GM12865 (cell line): Measurements from ENCODE around the gene RRP8.

Experiments
- DNase-seq: peaks from one replicate; pipeline ENCODE4 v3.0.0; 2010; ENCODE audit warnings: low read depth
- H3K4me3 ChIP-seq: 2 replicates; pipeline ENCODE4 v1.5.1; 2011; ENCODE audit warnings: mild to moderate bottlenecking, low read depth, low read length, control low read depth
- TF ChIP-seq, protein P1 (sequence below): IDR thresholded peaks from 2 replicates; pipeline ENCODE4 v1.5.1; 2011; ENCODE audit warnings: low read length, control low read depth, low read depth, inconsistent platforms; ENCODE audit not compliant: insufficient read depth; ENCODE audit errors: missing control alignments

Gene RRP8

DNA sequence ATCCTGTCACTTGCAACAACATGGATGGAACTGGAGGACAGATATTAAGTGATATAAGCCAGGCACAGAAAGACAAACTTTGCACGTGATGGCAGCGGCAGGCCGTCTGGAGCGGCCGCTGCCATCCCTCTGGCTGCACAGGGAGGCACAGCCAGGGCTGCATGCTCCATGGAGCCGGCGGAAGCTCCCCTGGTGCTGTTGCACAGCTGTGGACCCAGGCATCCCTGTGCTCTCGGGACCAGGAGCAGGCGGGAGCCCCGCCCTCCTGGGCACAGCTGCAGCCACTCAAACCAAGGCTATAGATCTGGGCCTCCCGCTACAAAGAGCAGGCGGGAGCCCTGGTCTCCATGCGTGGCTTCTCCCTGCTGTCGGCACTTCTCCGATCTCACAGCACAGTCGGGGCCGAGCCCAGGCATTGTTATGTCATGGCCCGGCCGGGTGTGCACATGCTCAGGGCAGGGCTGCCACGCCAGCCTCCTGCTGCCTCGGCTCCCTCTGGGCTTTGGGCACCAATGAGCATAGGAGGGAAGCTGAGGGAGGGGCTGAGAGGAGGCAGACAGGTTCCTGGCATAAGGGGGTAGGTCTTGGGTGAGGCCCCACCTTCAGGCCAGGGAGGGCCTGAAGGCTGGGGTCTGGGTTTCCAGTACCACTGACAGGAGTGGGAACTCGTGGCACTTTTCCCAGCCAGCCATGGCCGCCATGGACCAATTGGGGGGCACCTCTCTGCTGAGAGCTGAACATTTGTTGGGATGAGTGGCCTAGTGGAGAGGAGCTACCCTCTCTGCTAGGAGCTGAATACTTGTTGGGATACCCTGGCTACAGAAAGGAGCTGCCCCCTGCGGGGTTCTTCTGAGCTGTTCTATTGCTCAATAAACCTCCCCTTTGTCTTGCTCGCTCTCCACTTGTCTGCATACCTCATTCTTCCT is 16.7 kb downstream of the RRP8 start:
- no peak overlapping the region for H3K4me3 ChIP-seq
- TF ChIP-seq, protein P1, sequence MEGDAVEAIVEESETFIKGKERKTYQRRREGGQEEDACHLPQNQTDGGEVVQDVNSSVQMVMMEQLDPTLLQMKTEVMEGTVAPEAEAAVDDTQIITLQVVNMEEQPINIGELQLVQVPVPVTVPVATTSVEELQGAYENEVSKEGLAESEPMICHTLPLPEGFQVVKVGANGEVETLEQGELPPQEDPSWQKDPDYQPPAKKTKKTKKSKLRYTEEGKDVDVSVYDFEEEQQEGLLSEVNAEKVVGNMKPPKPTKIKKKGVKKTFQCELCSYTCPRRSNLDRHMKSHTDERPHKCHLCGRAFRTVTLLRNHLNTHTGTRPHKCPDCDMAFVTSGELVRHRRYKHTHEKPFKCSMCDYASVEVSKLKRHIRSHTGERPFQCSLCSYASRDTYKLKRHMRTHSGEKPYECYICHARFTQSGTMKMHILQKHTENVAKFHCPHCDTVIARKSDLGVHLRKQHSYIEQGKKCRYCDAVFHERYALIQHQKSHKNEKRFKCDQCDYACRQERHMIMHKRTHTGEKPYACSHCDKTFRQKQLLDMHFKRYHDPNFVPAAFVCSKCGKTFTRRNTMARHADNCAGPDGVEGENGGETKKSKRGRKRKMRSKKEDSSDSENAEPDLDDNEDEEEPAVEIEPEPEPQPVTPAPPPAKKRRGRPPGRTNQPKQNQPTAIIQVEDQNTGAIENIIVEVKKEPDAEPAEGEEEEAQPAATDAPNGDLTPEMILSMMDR: no peak
- DNase-seq: no peak

DNA sequence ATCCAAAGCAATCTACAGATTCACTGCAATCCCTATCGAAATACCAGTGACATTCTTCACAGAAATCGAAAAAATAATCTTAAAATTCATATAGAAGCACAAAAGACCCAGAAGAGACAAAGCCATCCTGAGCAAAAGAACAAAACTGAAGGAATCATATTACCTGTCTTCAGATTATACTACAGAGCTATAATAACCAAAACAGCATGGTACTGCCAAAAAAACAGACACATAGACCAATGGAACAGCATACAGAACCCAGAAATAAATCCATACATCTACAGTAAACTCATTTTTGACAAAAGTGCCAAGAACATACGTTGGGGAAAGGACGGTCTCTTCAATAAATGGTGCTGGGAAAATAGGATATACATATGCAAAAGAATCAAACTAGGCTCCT is 18.9 kb downstream of the RRP8 start:
- no peak overlapping the region for H3K4me3 ChIP-seq
- TF ChIP-seq, protein P1: no peak
- DNase-seq: no peak

DNA sequence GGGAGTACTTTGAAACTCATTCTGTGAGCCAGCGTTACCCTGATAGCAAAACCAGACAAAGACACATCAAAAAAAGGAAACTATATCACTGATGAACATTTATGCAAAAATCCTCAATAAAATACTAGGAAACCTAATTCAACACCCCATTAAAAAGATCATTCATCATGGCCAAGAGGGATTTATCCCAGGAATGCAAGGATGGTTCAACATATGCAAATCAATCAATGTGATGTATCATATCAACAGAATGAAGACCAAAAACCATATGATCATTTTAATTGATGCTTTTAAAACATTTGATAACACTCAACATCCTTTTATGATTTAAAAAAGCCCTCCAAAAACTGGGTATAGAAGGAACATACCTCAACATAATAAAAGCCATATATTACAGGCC is 19.8 kb downstream of the RRP8 start:
- DNase-seq: no peak
- TF ChIP-seq, protein P1: no peak
- H3K4me3 ChIP-seq: no peak overlapping the region

DNA sequence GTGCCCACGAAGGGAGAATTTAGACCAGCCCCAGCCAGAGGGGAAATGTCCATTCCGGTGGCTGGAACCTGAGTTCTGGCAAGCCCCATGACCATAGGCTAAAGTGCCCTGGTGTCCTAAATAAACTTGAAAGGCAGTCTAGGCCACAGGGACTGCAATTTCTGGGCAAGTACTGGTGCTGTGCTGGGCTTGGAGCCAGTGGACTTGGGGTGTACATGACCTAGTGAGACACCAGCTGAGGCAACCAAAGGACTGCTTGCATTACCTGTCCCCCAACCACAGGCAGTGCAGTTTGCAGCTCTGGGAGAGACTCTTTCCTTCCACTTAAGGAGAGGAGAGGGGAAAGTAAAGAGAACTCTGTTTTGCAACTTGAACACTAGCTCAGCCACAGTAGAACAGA is 23.7 kb downstream of the RRP8 start:
- no peak for DNase-seq
- TF ChIP-seq, protein P1: no peak
- no peak overlapping the region for H3K4me3 ChIP-seq

DNA sequence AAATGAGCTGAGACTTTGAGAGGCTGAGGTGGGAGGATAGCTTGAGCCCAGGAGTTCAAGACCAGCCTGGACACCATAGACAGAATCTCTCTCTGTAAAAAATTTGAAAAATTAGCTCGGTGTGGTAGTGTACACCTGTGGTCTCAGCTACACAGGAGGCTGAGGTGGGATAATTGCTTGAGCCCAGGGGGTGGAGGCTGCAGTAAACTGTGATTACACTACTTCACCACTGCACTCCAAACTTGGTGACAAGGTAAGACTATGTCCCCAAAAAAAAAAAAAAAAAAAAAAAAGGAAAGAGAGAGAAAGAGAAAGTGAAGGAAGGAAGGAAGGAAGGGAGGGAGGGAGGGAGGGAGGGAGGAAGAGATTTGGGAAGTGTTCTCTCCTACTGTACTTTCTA is 25.3 kb downstream of the RRP8 start:
- DNase-seq: no peak
- TF ChIP-seq, protein P1: no peak
- no peak overlapping the region for H3K4me3 ChIP-seq

DNA sequence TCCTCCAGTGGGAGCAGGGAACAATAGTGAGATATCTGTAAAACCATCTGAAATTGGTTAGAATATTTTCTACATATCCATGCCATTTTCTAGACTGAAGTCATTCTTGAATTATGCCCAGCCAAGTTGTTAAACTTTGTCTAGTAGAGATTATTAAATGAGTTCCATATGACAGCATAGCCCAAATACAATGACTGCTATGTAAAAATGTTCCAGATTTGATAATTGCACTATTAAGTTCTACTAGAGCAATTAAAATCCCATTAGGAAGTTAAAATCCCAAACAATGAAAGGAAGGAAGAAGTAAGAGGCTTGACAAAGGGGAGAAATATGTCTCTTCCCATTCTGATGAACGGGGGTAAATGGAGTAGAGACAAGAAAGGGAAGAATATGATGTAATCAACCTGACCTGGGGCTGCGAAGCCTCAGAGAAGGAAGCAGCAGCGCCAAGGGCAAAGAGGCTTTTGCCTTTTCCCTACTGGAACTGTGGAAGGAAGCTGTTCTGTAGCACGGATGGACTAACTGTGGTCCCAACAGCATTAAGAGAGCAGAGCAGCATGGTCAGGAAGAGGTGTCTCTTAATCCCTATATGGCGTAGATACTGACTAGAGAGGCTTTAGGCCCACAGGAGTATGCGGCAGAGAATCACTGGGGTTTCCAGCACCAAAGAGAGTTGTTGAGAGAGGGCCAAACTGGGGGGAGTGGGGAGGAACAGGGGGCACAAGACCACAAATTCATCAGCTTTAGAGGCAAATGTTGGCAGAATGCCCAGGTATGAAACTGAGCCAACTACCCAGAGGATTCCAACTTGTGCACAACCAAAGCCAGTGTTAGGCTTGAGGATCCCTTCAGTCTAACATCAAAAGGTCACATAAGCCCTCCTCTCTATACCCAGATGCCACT is 26.7 kb downstream of the RRP8 start:
- TF ChIP-seq, protein P1: no peak
- no peak overlapping the region for H3K4me3 ChIP-seq
- no peak for DNase-seq
